Measurements from ENCODE around the gene OR6Q1.

Gene OR6Q1

GRCh38 chr11:58058276-58059006 lies 27.7 kb downstream of the OR6Q1 start:
- no peak for DNase-seq (ENCODE audit: low spot score)

- DNase-seq (ENCODE audit: low spot score), result no peak
These were observed 28.2 kb downstream of the OR6Q1 start for GRCh38 chr11:58059007-58059350.

GRCh38 chr11:58060535-58060934 lies 29.8 kb downstream of the OR6Q1 start:
- DNase-seq (ENCODE audit: low spot score), result no peak

GRCh38 chr11:58060939-58061672 lies 30.4 kb downstream of the OR6Q1 start:
- DNase-seq (ENCODE audit: low spot score), result no peak

GRCh38 chr11:58061813-58062212 lies 31.1 kb downstream of the OR6Q1 start:
- DNase-seq (ENCODE audit: low spot score), result no peak

- DNase-seq (ENCODE audit: low spot score), result no peak
These were observed 36.9 kb downstream of the OR6Q1 start for GRCh38 chr11:58067685-58068084.

GRCh38 chr11:58068655-58069054 lies 37.9 kb downstream of the OR6Q1 start:
- no peak for DNase-seq (ENCODE audit: low spot score)

DNA sequence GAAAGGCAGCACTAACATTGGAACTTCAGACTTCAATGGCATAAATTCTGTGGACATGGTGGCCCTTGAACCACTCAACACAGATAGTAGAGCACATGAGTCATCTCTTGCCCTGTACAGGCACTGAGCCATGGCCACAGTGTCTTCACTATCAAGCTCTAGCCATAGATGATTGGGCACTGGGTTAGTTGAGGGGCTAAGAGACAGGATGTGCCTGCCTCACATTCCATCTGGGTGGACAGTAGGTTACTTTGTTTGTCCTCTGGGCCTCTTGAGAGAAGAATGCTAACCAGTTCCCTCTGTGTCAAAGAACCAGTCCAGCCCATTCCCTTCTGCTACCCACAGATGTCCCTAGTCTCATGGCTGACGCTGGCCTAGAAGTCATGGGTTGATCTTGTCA lies 39.8 kb downstream of the OR6Q1 start:
- DNase-seq (ENCODE audit: low spot score), result no peak

DNA sequence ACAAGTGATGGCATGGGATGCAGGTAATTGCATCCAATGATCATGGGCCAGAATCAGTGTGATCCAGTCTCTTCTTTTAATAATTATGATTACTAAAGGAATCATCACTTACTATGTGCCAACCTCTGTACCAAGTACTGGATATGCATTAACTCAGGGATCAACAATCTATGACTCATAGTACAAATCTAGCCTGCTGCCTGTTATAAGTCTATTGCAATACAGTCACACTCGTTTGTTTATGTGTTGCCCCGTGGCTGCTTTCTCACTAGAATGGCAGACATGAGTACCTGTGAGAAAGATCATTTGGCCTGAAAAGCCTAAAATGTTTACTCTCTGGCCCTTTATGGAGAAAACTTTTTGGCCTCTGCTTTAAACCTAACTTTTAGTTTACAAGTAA lies 45.0 kb downstream of the OR6Q1 start:
- DNase-seq (ENCODE audit: low spot score), result no peak

All from Ammon's horn (tissue), 1 donor.